B cell (primary cell): Measurements from ENCODE around the gene AGRP. TPM values are rescaled to one million over a fixed set of nuclear protein-coding genes. Genes with fewer than 3 reads are reported as not detected.

ENCODE experiments used
- ATAC-seq: fragments of 200-7000 bp; cut with Tn5 transposase; one replicate; pipeline ENCODE4 v1.10.0; 2021; ENCODE audit warnings: low read depth, mild to moderate bottlenecking, moderate number of reproducible peaks, moderate library complexity
- CTCF ChIA-PET: fragments of 350-600 bp; sonication (Branson Sonifier 250); formaldehyde crosslinking; loops from one replicate; lab custom pipeline; 2021; ENCODE audit warnings: antibody characterized with exemption, inconsistent platforms; lab: Charles Lee
- POLR2A ChIA-PET: fragments of 350-600 bp; sonication (Branson Sonifier 250); formaldehyde crosslinking; loops from one replicate; lab custom pipeline; 2021; ENCODE audit warnings: antibody characterized with exemption; lab: Charles Lee
- DNase-seq: peaks from one replicate; pipeline ENCODE4 v3.0.0; 2013
- H2AFZ ChIP-seq: 2 replicates; pipeline ENCODE4 v1.6.1; 2012; ENCODE audit warnings: mild to moderate bottlenecking, low read depth, low read length; ENCODE audit not compliant: insufficient read depth, poor library complexity, severe bottlenecking
- H3K27ac ChIP-seq, 2 donors: 1 replicate in 1 of 2; 2 replicates in 1 of 2; pipeline ENCODE4 v1.5.1; 2012 to 2013; ENCODE audit warnings: low read length in 2 of 2, mild to moderate bottlenecking in 2 of 2, moderate library complexity in 1 of 2
- H3K27me3 ChIP-seq, 4 experiments: fragments of 200-600 bp in 1 of 4; sonication (generic) in 1 of 4; replicated peaks in 1 of 4; 1 replicate in 2 of 4; 2 replicates in 2 of 4; pipeline versions ENCODE4 v1.6.1 to v1.7.0; 2013 to 2016; ENCODE audit warnings: low read length in 3 of 4, mild to moderate bottlenecking in 2 of 4, mixed read lengths in 1 of 4, moderate library complexity in 1 of 4; ENCODE audit not compliant: insufficient read depth in 4 of 4, control insufficient read depth in 3 of 4; ENCODE audit errors: control extremely low read depth in 1 of 4
- H3K36me3 ChIP-seq, 2 experiments: replicated peaks in 1 of 2; 1 replicate in 1 of 2; 2 replicates in 1 of 2; pipeline versions ENCODE4 v1.6.1 to v1.7.1; 2013; ENCODE audit warnings: low read length in 1 of 2; ENCODE audit not compliant: insufficient read depth in 2 of 2, control insufficient read depth in 1 of 2; ENCODE audit errors: control extremely low read depth in 1 of 2, extremely low read depth in 1 of 2
- H3K4me1 ChIP-seq, 2 donors: fragments of 200-600 bp in 1 of 2; sonication (generic) in 1 of 2; 1 replicate in 1 of 2; 2 replicates in 1 of 2; pipeline versions ENCODE4 v1.5.1 to v1.6.1; 2013 to 2017; ENCODE audit warnings: low read length in 2 of 2; ENCODE audit not compliant: control insufficient read depth in 2 of 2, insufficient read depth in 2 of 2
- H3K4me2 ChIP-seq: replicated peaks from 2 replicates; pipeline ENCODE3; 2012; ENCODE audit warnings: mild to moderate bottlenecking, low read depth, low read length; ENCODE audit not compliant: poor library complexity, severe bottlenecking
- H3K4me3 ChIP-seq, 5 experiments: fragments of 200-600 bp in 1 of 5; sonication (generic) in 1 of 5; 1 replicate in 3 of 5; 2 replicates in 2 of 5; pipeline versions ENCODE4 v1.5.1 to v1.7.0; 2011 to 2016; ENCODE audit warnings: low read length in 4 of 5, mild to moderate bottlenecking in 4 of 5, low read depth in 2 of 5, control low read depth in 1 of 5, moderate library complexity in 1 of 5; ENCODE audit not compliant: insufficient read depth in 1 of 5; ENCODE audit errors: control extremely low read depth in 1 of 5, extremely low read depth in 1 of 5
- H3K79me2 ChIP-seq: fragments of 200-600 bp; sonication (generic); one replicate; pipeline ENCODE4 v1.6.0; 2016; ENCODE audit warnings: low read length; ENCODE audit not compliant: control insufficient read depth, insufficient read depth
- H3K9ac ChIP-seq: fragments of 200-600 bp; sonication (generic); 2 replicates; pipeline ENCODE4 v1.6.1; 2017; ENCODE audit warnings: mild to moderate bottlenecking, low read length, moderate library complexity
- H3K9me3 ChIP-seq, 3 donors: one replicate each; pipeline versions ENCODE4 v1.6.1 to v1.7.1; 2013; ENCODE audit warnings: low read length in 2 of 3; ENCODE audit not compliant: control insufficient read depth in 2 of 3, insufficient read depth in 1 of 3; ENCODE audit errors: control extremely low read depth in 1 of 3
- H4K20me1 ChIP-seq: 2 replicates; pipeline ENCODE4 v1.6.0; 2012; ENCODE audit warnings: mild to moderate bottlenecking, low read length; ENCODE audit not compliant: insufficient read depth, control insufficient read depth, poor library complexity, severe bottlenecking
- H3K27ac Mint-ChIP-seq: one replicate; pipeline ENCODE4 v1.8.0; 2021; ENCODE audit warnings: mixed read lengths
- H3K27me3 Mint-ChIP-seq: one replicate; pipeline ENCODE4 v1.8.0; 2021; ENCODE audit warnings: mixed read lengths
- H3K4me1 Mint-ChIP-seq: one replicate; pipeline ENCODE4 v1.8.0; 2021; ENCODE audit warnings: mixed read lengths
- H3K4me3 Mint-ChIP-seq: one replicate; pipeline ENCODE4 v1.8.0; 2021; ENCODE audit warnings: mixed read lengths
- H3K9me3 Mint-ChIP-seq: one replicate; pipeline ENCODE4 v1.8.0; 2022; ENCODE audit warnings: mixed read lengths; ENCODE audit not compliant: insufficient read depth
- EZH2 ChIP-seq: IDR thresholded peaks from 2 replicates; pipeline ENCODE4 v1.6.1; 2012; ENCODE audit warnings: borderline replicate concordance, low read depth, mild to moderate bottlenecking, moderate library complexity, low read length; ENCODE audit not compliant: insufficient read depth, poor library complexity, severe bottlenecking
- WGBS: methylation state at CpG from one replicate; pipeline ENCODE4 v1.1.5; 2013; ENCODE audit warnings: missing lambda C conversion rate; ENCODE audit not compliant: insufficient coverage; 5-methylcytosine and 5-hydroxymethylcytosine counted together
- intact Hi-C: fragments of 100-400 bp; cut with micrococcal nuclease; formaldehyde crosslinking; loops from one replicate; pipeline ENCODE4 v1.10.0; 2022
- polyA plus RNA-seq: library from polyadenylated mRNA; depleted of rRNA; stranded (reverse); fragments of >200 nt; gene quantifications from 2 replicates; pipeline ENCODE4 v1.2.3, GENCODE V29; 2012
- total RNA-seq, 2 donors: library from RNA; stranded (reverse); fragments of 120-200 nt in 1 of 2; gene quantifications; 1 replicate in 1 of 2; 2 replicates in 1 of 2; pipeline versions ENCODE4 v1.2.3 to v1.2.4, GENCODE V29; 2013 to 2022
- TF ChIP-seq, protein P1 (sequence below): fragments of 200-600 bp; IDR thresholded peaks from one replicate; pipeline ENCODE4 v1.8.0; 2022; ENCODE audit warnings: antibody characterized with exemption, mild to moderate bottlenecking

AGRP gene
- total and polyA plus RNA-seq, 2 donors (not counting 1 experiment from before 2014, with no cell fraction given) = not detected

DNA sequence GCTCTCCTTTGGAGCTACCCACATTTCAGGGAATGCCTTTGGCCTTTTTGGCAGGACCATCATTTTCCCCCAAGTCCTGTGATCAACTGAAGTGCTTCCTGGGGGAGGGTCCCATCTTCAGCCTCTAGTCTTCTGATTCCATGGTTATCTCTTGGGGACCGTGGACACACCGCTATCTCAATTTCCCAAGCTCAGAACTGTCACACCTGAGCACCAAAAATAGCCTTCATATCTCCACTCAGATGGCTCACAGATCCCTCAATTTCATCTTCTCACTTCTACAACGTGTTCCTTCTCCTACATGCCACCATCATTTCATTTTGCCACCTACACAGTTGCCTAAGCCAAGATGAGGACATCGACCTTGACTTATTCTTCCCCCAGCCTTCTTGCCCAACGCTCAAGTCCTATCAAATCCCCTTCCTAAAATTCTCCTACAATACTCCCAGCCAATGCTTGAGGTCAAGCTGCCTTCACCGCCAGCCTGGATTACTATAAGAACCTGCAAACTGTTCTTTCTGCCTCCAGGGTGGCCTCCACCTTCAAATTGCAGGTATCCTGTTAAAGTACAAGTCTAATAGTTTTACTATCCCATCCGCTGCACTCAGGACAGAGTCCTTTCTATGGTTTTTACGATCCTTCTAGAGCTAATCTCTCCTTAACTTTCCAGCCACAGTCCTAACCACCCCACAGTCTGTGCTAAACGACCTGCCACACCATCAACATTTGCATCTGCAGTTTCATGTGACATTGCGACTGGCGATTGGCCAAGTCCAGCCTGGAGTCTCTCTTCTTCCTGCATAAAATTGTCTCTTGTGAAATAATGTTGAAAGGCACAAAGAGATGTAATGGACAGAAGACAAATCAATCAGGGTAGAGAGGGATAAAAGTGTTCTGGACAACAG is 8.5 kb downstream of the AGRP start:
- no peak for DNase-seq
- ChIA-PET POLR2A (no interaction called here), CTCF (interaction anchor here (0.5 to 1.9 kb wide), 5 partner anchors 9 to 519 kb away, joined by 3 to 6 read pairs (median 3); no protein-coding TSS in a partner anchor)
- no peak for ATAC-seq
- Mint-ChIP-seq H3K4me1 (peaks cover 58% of the 10 kb centered on the region), H3K9me3 (no peaks in the 10 kb centered on the region), H3K27ac (no peak overlapping the region), H3K27me3 (no peaks in the 10 kb centered on the region), H3K4me3 (no peak overlapping the region)
- H3K4me3 ChIP-seq = no peak overlapping the region
- H3K27ac ChIP-seq = no peak overlapping the region
- no peaks in the 10 kb centered on the region for H3K27me3 ChIP-seq
- H3K36me3 ChIP-seq = peaks cover 0 to 28% of the 10 kb centered on the region in 2 experiments
- H3K4me1 ChIP-seq = peaks cover 18 to 28% of the 10 kb centered on the region in 2 donors
- intact Hi-C loops = no loop called here
- H4K20me1 ChIP-seq = peaks cover 91% of the 10 kb centered on the region
- peaks cover 100% of the 10 kb centered on the region for H3K79me2 ChIP-seq
- peaks cover 0 to 2% (median 0%) of the 10 kb centered on the region in 3 donors for H3K9me3 ChIP-seq
- H3K9ac ChIP-seq = no peak overlapping the region
- H2AFZ ChIP-seq = no peak overlapping the region
- 93% methylated on average over 9 of the region's 11 CpGs for WGBS
- TF ChIP-seq EZH2 = no peak
- TF ChIP-seq, protein P1, sequence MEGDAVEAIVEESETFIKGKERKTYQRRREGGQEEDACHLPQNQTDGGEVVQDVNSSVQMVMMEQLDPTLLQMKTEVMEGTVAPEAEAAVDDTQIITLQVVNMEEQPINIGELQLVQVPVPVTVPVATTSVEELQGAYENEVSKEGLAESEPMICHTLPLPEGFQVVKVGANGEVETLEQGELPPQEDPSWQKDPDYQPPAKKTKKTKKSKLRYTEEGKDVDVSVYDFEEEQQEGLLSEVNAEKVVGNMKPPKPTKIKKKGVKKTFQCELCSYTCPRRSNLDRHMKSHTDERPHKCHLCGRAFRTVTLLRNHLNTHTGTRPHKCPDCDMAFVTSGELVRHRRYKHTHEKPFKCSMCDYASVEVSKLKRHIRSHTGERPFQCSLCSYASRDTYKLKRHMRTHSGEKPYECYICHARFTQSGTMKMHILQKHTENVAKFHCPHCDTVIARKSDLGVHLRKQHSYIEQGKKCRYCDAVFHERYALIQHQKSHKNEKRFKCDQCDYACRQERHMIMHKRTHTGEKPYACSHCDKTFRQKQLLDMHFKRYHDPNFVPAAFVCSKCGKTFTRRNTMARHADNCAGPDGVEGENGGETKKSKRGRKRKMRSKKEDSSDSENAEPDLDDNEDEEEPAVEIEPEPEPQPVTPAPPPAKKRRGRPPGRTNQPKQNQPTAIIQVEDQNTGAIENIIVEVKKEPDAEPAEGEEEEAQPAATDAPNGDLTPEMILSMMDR = no peak
- H3K4me2 ChIP-seq = no peak overlapping the region
